HepG2 (cell line): ENCODE results near the gene PLCB2. TPM values are rescaled to one million over a fixed set of nuclear protein-coding genes. Genes with fewer than 3 reads are reported as not detected.

Experiments
- AKAP8 ChIP-seq: sonication (generic); formaldehyde crosslinking; IDR thresholded peaks from 2 replicates; pipeline ENCODE4 v1.5.1; 2020; ENCODE audit warnings: mild to moderate bottlenecking, missing genetic modification reagents
- DRAP1 ChIP-seq: IDR thresholded peaks from 2 replicates; pipeline ENCODE4 v1.6.1; 2016; ENCODE audit warnings: missing genetic modification reagents, missing compliant biosample characterization
- FOXO4 ChIP-seq: sonication (generic); formaldehyde crosslinking; conservative IDR thresholded peaks from 2 replicates; pipeline ENCODE4 v1.8.1; 2023; ENCODE audit warnings: missing genetic modification reagents
- HOMEZ ChIP-seq: IDR thresholded peaks from 2 replicates; pipeline ENCODE4 v1.6.1; 2016; ENCODE audit warnings: low read depth
- KDM4B ChIP-seq: sonication (generic); formaldehyde crosslinking; IDR thresholded peaks from 2 replicates; pipeline ENCODE4 v1.4.0; 2020; ENCODE audit warnings: missing genetic modification reagents
- MED13 ChIP-seq: sonication (generic); formaldehyde crosslinking; IDR thresholded peaks from 2 replicates; pipeline ENCODE4 v1.5.0; 2020; ENCODE audit warnings: missing genetic modification reagents
- MED8 ChIP-seq: sonication (generic); formaldehyde crosslinking; IDR thresholded peaks from 2 replicates; pipeline ENCODE4 v1.8.1; 2023; ENCODE audit warnings: mild to moderate bottlenecking, missing genetic modification reagents; ENCODE audit not compliant: insufficient replicate concordance
- MTA1 ChIP-seq: sonication (generic); formaldehyde crosslinking; IDR thresholded peaks from 2 replicates; pipeline ENCODE4 v1.4.0; 2020; ENCODE audit warnings: missing genetic modification reagents, mild to moderate bottlenecking, borderline replicate concordance
- MYC ChIP-seq: sonication (generic); formaldehyde crosslinking; IDR thresholded peaks from 2 replicates; pipeline ENCODE4 v1.9.0; 2021; ENCODE audit warnings: missing genetic modification reagents, borderline replicate concordance
- TCF12 ChIP-seq, 2 experiments: fragments of 450-650 bp in 1 of 2; sonication (generic) in 1 of 2; formaldehyde crosslinking in 1 of 2; IDR thresholded peaks; 2 replicates each; pipeline versions ENCODE4 v1.6.1 to v1.8.0; 2017 to 2022; ENCODE audit warnings: antibody characterized with exemption in 1 of 2, mild to moderate bottlenecking in 1 of 2, missing genetic modification reagents in 1 of 2, moderate library complexity in 1 of 2
- THAP9 ChIP-seq: sonication (generic); formaldehyde crosslinking; IDR thresholded peaks from 2 replicates; pipeline ENCODE4; 2020; ENCODE audit warnings: missing genetic modification reagents, mild to moderate bottlenecking, borderline replicate concordance
- ZNF10 ChIP-seq: sonication (generic); formaldehyde crosslinking; IDR thresholded peaks from 2 replicates; pipeline ENCODE4 v1.4.0; 2020; ENCODE audit warnings: mild to moderate bottlenecking, low read depth, missing genetic modification reagents, borderline replicate concordance
- ZNF17 ChIP-seq: sonication (generic); formaldehyde crosslinking; IDR thresholded peaks from 2 replicates; pipeline ENCODE4 v1.5.0; 2020; ENCODE audit warnings: mild to moderate bottlenecking, missing genetic modification reagents
- ZNF496 ChIP-seq: sonication (generic); formaldehyde crosslinking; IDR thresholded peaks from 2 replicates; pipeline ENCODE4 v1.8.1; 2023; ENCODE audit warnings: mild to moderate bottlenecking, moderate library complexity, missing genetic modification reagents; ENCODE audit not compliant: insufficient replicate concordance
- ZNF574 ChIP-seq: sonication (generic); formaldehyde crosslinking; IDR thresholded peaks from 2 replicates; pipeline ENCODE4 v1.4.0; 2020; ENCODE audit warnings: missing genetic modification reagents
- ZNF879 ChIP-seq: sonication (generic); formaldehyde crosslinking; IDR thresholded peaks from 2 replicates; pipeline ENCODE4 v1.8.1; 2023; ENCODE audit warnings: missing genetic modification reagents
- ZSCAN29 ChIP-seq: sonication (generic); formaldehyde crosslinking; conservative IDR thresholded peaks from 2 replicates; pipeline ENCODE4 v1.4.0; 2020; ENCODE audit warnings: mild to moderate bottlenecking, missing genetic modification reagents
- polyA plus RNA-seq, 8 experiments: library from polyadenylated mRNA; depleted of rRNA in 3 of 8; stranded (reverse) in 7 of 8; unstranded in 1 of 8; fragments of >200 nt; fragmentation: Illumina TruSeq in 4 of 8; extraction: Trizol in 4 of 8; gene quantifications; 2 replicates each; pipeline versions ENCODE4 v1.2.1 to v1.2.3, GENCODE V29; 2011 to 2016; ENCODE audit warnings: low read depth in 4 of 8, missing spikeins in 1 of 8, mixed read lengths in 1 of 8; ENCODE audit not compliant: insufficient read depth in 1 of 8
- total RNA-seq, 5 experiments: library from RNA; depleted of rRNA; stranded (reverse); fragments of >200 nt; fragmentation: Illumina TruSeq; extraction: Trizol; gene quantifications; 2 replicates each; pipeline ENCODE4 v1.2.3, GENCODE V29; 2016; ENCODE audit warnings: low read depth in 1 of 5

PLCB2 gene
- total and polyA plus RNA-seq, 2 of the 13 experiments (the other 11 are each of a cell fraction or from before 2014, with no cell fraction given) = 0.11 TPM; not detected in 1

- TF ChIP-seq ZNF496 = no peak
- peak; percentile 58; the same call in 1 of the 2 replicates for TF ChIP-seq MYC
- TF ChIP-seq KDM4B (CRISPR knock-in tag) = no peak
- no peak for TF ChIP-seq THAP9 (CRISPR knock-in tag)
- no peak for TF ChIP-seq ZSCAN29 (CRISPR knock-in tag)
- no peak for TF ChIP-seq ZNF17 (CRISPR knock-in tag)
- no peak for TF ChIP-seq ZNF10 (CRISPR knock-in tag)
- no peak for TF ChIP-seq MED13 (CRISPR knock-in tag)
- TF ChIP-seq ZNF879 = no peak
- no peak for TF ChIP-seq TCF12 (IDR thresholded peaks at IDR 0.05)
- no peak for TF ChIP-seq TCF12 (CRISPR knock-in tag; IDR thresholded peaks at IDR 0.05)
- TF ChIP-seq ZNF574 = 0 out of 2 replicates have a peak, but pooled peaks have one; percentile 31
- 0 out of 2 replicates have a peak, but pooled peaks have one; percentile 25 for TF ChIP-seq MTA1 (CRISPR knock-in tag)
- 0 out of 2 replicates have a peak, but pooled peaks have one; percentile 21 for TF ChIP-seq AKAP8
- TF ChIP-seq MED8 (CRISPR knock-in tag) = no peak
- no peak for TF ChIP-seq FOXO4 (CRISPR knock-in tag)
- no peak for TF ChIP-seq DRAP1 (CRISPR knock-in tag)
- TF ChIP-seq HOMEZ (CRISPR knock-in tag) = no peak
Observed at GRCh38 chr15:40282147-40282868, 25.4 kb downstream of the PLCB2 start (continued).
